Muscle layer of colon (tissue), 2 donors: ENCODE results near the gene FAM117B.

Experiments
- H3K27ac ChIP-seq: one replicate; pipeline ENCODE4 v1.7.0; 2013; ENCODE audit warnings: low read depth, mild to moderate bottlenecking, low read length, moderate library complexity
- H3K27me3 ChIP-seq, 2 donors: one replicate each; pipeline ENCODE4 v1.7.0; 2013; ENCODE audit warnings: low read length in 2 of 2, mild to moderate bottlenecking in 2 of 2; ENCODE audit not compliant: insufficient read depth in 2 of 2, control insufficient read depth in 1 of 2
- H3K36me3 ChIP-seq: one replicate; pipeline ENCODE4 v1.7.0; 2013; ENCODE audit warnings: mild to moderate bottlenecking, low read length; ENCODE audit not compliant: insufficient read depth
- H3K4me1 ChIP-seq: one replicate; pipeline ENCODE4 v1.7.0; 2013; ENCODE audit warnings: mild to moderate bottlenecking, low read length; ENCODE audit not compliant: insufficient read depth
- H3K4me3 ChIP-seq, 2 donors: one replicate each; pipeline ENCODE4 v1.7.0; 2013; ENCODE audit warnings: low read length in 2 of 2, low read depth in 1 of 2, mild to moderate bottlenecking in 1 of 2, moderate library complexity in 1 of 2
- H3K9ac ChIP-seq: one replicate; pipeline ENCODE4 v1.7.0; 2013; ENCODE audit warnings: low read length
- H3K9me3 ChIP-seq: one replicate; pipeline ENCODE4 v1.7.0; 2013; ENCODE audit warnings: mild to moderate bottlenecking, low read length
- donor health status: abdominal sarcoma.
- donor health status: Adenocarcinoma of cecum.

Gene FAM117B

GRCh38 chr2:202681688-202682205, 47.0 kb downstream of the FAM117B start:
- no peaks in the 10 kb centered on the region for H3K4me1 ChIP-seq
- no peaks in the 10 kb centered on the region for H3K36me3 ChIP-seq
- no peak overlapping the region for H3K4me3 ChIP-seq
- H3K27me3 ChIP-seq = no peaks in the 10 kb centered on the region
- H3K27ac ChIP-seq = no peak overlapping the region
- H3K9ac ChIP-seq = no peak overlapping the region
- no peaks in the 10 kb centered on the region for H3K9me3 ChIP-seq

GRCh38 chr2:202682274-202682673, 47.5 kb downstream of the FAM117B start:
- Histone ChIP-seq H3K9me3 (no peaks in the 10 kb centered on the region), H3K27me3 (no peaks in the 10 kb centered on the region), H3K27ac (no peak overlapping the region), H3K4me1 (no peaks in the 10 kb centered on the region), H3K36me3 (no peaks in the 10 kb centered on the region), H3K9ac (no peak overlapping the region), H3K4me3 (no peak overlapping the region)

GRCh38 chr2:202687276-202687675, 52.5 kb downstream of the FAM117B start:
- no peak overlapping the region for H3K4me3 ChIP-seq
- no peaks in the 10 kb centered on the region for H3K4me1 ChIP-seq
- H3K9ac ChIP-seq = no peak overlapping the region

GRCh38 chr2:202689459-202689858, 54.7 kb downstream of the FAM117B start:
- H3K9ac ChIP-seq = no peak overlapping the region
- no peaks in the 10 kb centered on the region for H3K9me3 ChIP-seq
- H3K36me3 ChIP-seq = no peaks in the 10 kb centered on the region
- H3K4me3 ChIP-seq = no peak overlapping the region
- H3K4me1 ChIP-seq = no peaks in the 10 kb centered on the region
- no peaks in the 10 kb centered on the region for H3K27me3 ChIP-seq
- no peak overlapping the region for H3K27ac ChIP-seq

More at GRCh38 chr2:202687276-202687675, 52.5 kb downstream of the FAM117B start:
- Histone ChIP-seq H3K9me3 (no peaks in the 10 kb centered on the region), H3K27ac (no peak overlapping the region), H3K36me3 (no peaks in the 10 kb centered on the region), H3K27me3 (no peaks in the 10 kb centered on the region)

- no peaks in the 10 kb centered on the region for H3K4me1 ChIP-seq
- no peak overlapping the region for H3K27ac ChIP-seq
- no peaks in the 10 kb centered on the region for H3K36me3 ChIP-seq
- H3K27me3 ChIP-seq = no peaks in the 10 kb centered on the region
- H3K9me3 ChIP-seq = no peaks in the 10 kb centered on the region
- no peak overlapping the region for H3K9ac ChIP-seq
- H3K4me3 ChIP-seq = no peak overlapping the region
Measured at GRCh38 chr2:202689898-202690297, 55.1 kb downstream of the FAM117B start.

- Histone ChIP-seq H3K4me3 (no peak overlapping the region), H3K9ac (no peak overlapping the region), H3K9me3 (no peaks in the 10 kb centered on the region), H3K27me3 (no peaks in the 10 kb centered on the region), H3K4me1 (no peaks in the 10 kb centered on the region), H3K27ac (no peak overlapping the region), H3K36me3 (no peaks in the 10 kb centered on the region)
Measured at GRCh38 chr2:202690321-202690900, 55.6 kb downstream of the FAM117B start.

- no peak overlapping the region for H3K9ac ChIP-seq
- no peaks in the 10 kb centered on the region for H3K27me3 ChIP-seq
- no peak overlapping the region for H3K27ac ChIP-seq
- no peak overlapping the region for H3K4me3 ChIP-seq
- peaks cover 5% of the 10 kb centered on the region for H3K36me3 ChIP-seq
- no peaks in the 10 kb centered on the region for H3K4me1 ChIP-seq
- no peaks in the 10 kb centered on the region for H3K9me3 ChIP-seq
Measured at GRCh38 chr2:202693503-202693902, 58.7 kb downstream of the FAM117B start.

- Histone ChIP-seq H3K36me3 (peaks cover 5% of the 10 kb centered on the region), H3K9me3 (no peaks in the 10 kb centered on the region), H3K4me1 (no peaks in the 10 kb centered on the region), H3K27ac (no peak overlapping the region), H3K9ac (no peak overlapping the region), H3K4me3 (no peak overlapping the region), H3K27me3 (no peaks in the 10 kb centered on the region)
Measured at GRCh38 chr2:202695166-202695565, 60.4 kb downstream of the FAM117B start.

- Histone ChIP-seq H3K27me3 (no peaks in the 10 kb centered on the region), H3K4me3 (no peak overlapping the region), H3K9ac (no peak overlapping the region), H3K4me1 (no peaks in the 10 kb centered on the region), H3K36me3 (peaks cover 5% of the 10 kb centered on the region), H3K27ac (no peak overlapping the region), H3K9me3 (no peaks in the 10 kb centered on the region)
Measured at GRCh38 chr2:202700075-202700901, 65.5 kb downstream of the FAM117B start.

- Histone ChIP-seq H3K27ac (no peak overlapping the region), H3K4me1 (no peaks in the 10 kb centered on the region)
Measured at GRCh38 chr2:202703091-202703490, 68.3 kb downstream of the FAM117B start.

GRCh38 chr2:202704248-202704647, 69.5 kb downstream of the FAM117B start:
- Histone ChIP-seq H3K36me3 (no peaks in the 10 kb centered on the region), H3K4me3 (no peak overlapping the region), H3K27ac (no peak overlapping the region), H3K9me3 (no peaks in the 10 kb centered on the region), H3K4me1 (no peaks in the 10 kb centered on the region), H3K27me3 (no peaks in the 10 kb centered on the region), H3K9ac (no peak overlapping the region)

More at GRCh38 chr2:202703091-202703490, 68.3 kb downstream of the FAM117B start:
- Histone ChIP-seq H3K27me3 (no peaks in the 10 kb centered on the region), H3K9ac (no peak overlapping the region), H3K4me3 (no peak overlapping the region), H3K9me3 (no peaks in the 10 kb centered on the region), H3K36me3 (no peaks in the 10 kb centered on the region)
